Coronary artery (tissue), 2 donors: ENCODE data around the gene LRRC63.
"Not testable (repeated sequence)": the region's sequence is repeated elsewhere in the genome, so short reads cannot be mapped to it uniquely, and the experiment has no call there.

Experiments
- DNase-seq: peaks from one replicate; pipeline ENCODE4 v3.0.0-alpha.2; 2017; ENCODE audit warnings: low spot score
- H3K27ac ChIP-seq, 2 donors: fragments of 200-600 bp; sonication (generic); one replicate each; pipeline ENCODE4 v1.5.1; 2016 to 2019
- H3K4me3 ChIP-seq: fragments of 200-600 bp; sonication (generic); 2 replicates; pipeline ENCODE4 v1.5.1; 2016; ENCODE audit warnings: mild to moderate bottlenecking, moderate library complexity
- CTCF ChIP-seq: fragments of 200-600 bp; sonication (generic); IDR thresholded peaks from one replicate; pipeline ENCODE4 v1.5.1; 2019; ENCODE audit warnings: antibody characterized with exemption

LRRC63 gene

GRCh38 chr13:46235286-46235685 is 23.6 kb downstream of the LRRC63 start:
- no peak for TF ChIP-seq CTCF
- H3K27ac ChIP-seq = no peak overlapping the region
- no peak overlapping the region for H3K4me3 ChIP-seq
- no peak for DNase-seq

- DNase-seq = no peak
- TF ChIP-seq CTCF = no peak
- H3K27ac ChIP-seq = no peak overlapping the region
- H3K4me3 ChIP-seq = no peak overlapping the region
Observed at GRCh38 chr13:46265292-46265691, 53.6 kb downstream of the LRRC63 start.

GRCh38 chr13:46267166-46267565 is 55.4 kb downstream of the LRRC63 start:
- no peak for DNase-seq
- no peak for TF ChIP-seq CTCF
- no peak overlapping the region for H3K4me3 ChIP-seq
- H3K27ac ChIP-seq = no peak overlapping the region

- no peak overlapping the region for H3K4me3 ChIP-seq
- no peak for TF ChIP-seq CTCF
Observed at GRCh38 chr13:46270416-46270815, 58.7 kb downstream of the LRRC63 start.

GRCh38 chr13:46274094-46274698 is 62.5 kb downstream of the LRRC63 start:
- Histone ChIP-seq H3K4me3 (no peak overlapping the region), H3K27ac (no peak overlapping the region)
- no peak for TF ChIP-seq CTCF
- no peak for DNase-seq

More at GRCh38 chr13:46270416-46270815, 58.7 kb downstream of the LRRC63 start:
- no peak for DNase-seq
- no peak overlapping the region for H3K27ac ChIP-seq

GRCh38 chr13:46278474-46278873 is 66.7 kb downstream of the LRRC63 start:
- no peak for TF ChIP-seq CTCF
- no peak for DNase-seq
- no peak overlapping the region for H3K4me3 ChIP-seq

GRCh38 chr13:46281779-46282178 is 70.1 kb downstream of the LRRC63 start:
- no peak for TF ChIP-seq CTCF
- DNase-seq = no peak
- no peak overlapping the region for H3K27ac ChIP-seq
- no peak overlapping the region for H3K4me3 ChIP-seq

More at GRCh38 chr13:46278474-46278873, 66.7 kb downstream of the LRRC63 start:
- H3K27ac ChIP-seq = no peak overlapping the region

GRCh38 chr13:46283912-46284824 is 72.4 kb downstream of the LRRC63 start:
- not testable (repeated sequence) for H3K4me3 ChIP-seq, H3K27ac ChIP-seq, DNase-seq
